Heart left ventricle (tissue), 16 donors: ENCODE results near the gene GPR161. TPM values are rescaled to one million over a fixed set of nuclear protein-coding genes. Genes with fewer than 3 reads are reported as not detected.

ENCODE experiments used
- ATAC-seq, 4 donors: fragments of 200-7000 bp; cut with Tn5 transposase; one replicate each; pipeline ENCODE4 v1.9.1; 2020 to 2022; ENCODE audit warnings: moderate library complexity in 4 of 4, mild to moderate bottlenecking in 3 of 4, moderate number of reproducible peaks in 1 of 4
- DNase-seq, 5 donors: peaks; one replicate each; pipeline ENCODE4 v3.0.0-alpha.2; 2020
- H3K27ac ChIP-seq, 12 donors: fragments of 200-600 bp; sonication (generic) in 4 of 12; one replicate each; pipeline versions ENCODE4 v1.5.0 to v1.8.0; 2016 to 2022; ENCODE audit warnings: mild to moderate bottlenecking in 2 of 12
- H3K27me3 ChIP-seq, 9 donors: fragments of 200-600 bp; sonication (generic) in 2 of 9; one replicate each; pipeline versions ENCODE4 v1.5.1 to v1.8.0; 2016 to 2022; ENCODE audit warnings: mild to moderate bottlenecking in 3 of 9
- H3K36me3 ChIP-seq, 9 donors: fragments of 200-600 bp; sonication (generic) in 2 of 9; one replicate each; pipeline versions ENCODE4 v1.5.0 to v1.8.0; 2018 to 2022; ENCODE audit warnings: mild to moderate bottlenecking in 2 of 9
- H3K4me1 ChIP-seq, 12 donors: fragments of 200-600 bp; sonication (generic) in 4 of 12; one replicate each; pipeline versions ENCODE4 v1.5.0 to v1.8.0; 2016 to 2022; ENCODE audit warnings: mild to moderate bottlenecking in 3 of 12
- H3K4me3 ChIP-seq, 12 donors: fragments of 200-600 bp; sonication (generic) in 4 of 12; one replicate each; pipeline versions ENCODE4 v1.5.0 to v1.8.0; 2017 to 2022; ENCODE audit warnings: mild to moderate bottlenecking in 9 of 12, moderate library complexity in 4 of 12
- H3K9me3 ChIP-seq, 12 donors: fragments of 200-600 bp; sonication (generic) in 4 of 12; one replicate each; pipeline versions ENCODE4 v1.5.0 to v1.8.0; 2016 to 2022; ENCODE audit warnings: mild to moderate bottlenecking in 1 of 12
- CTCF ChIP-seq, 12 donors: fragments of 200-600 bp; sonication (generic) in 4 of 12; IDR thresholded peaks; one replicate each; pipeline versions ENCODE4 v1.5.0 to v1.8.0; 2018 to 2022; ENCODE audit warnings: antibody characterized with exemption in 12 of 12, mild to moderate bottlenecking in 5 of 12
- POLR2A ChIP-seq, 2 donors: fragments of 450-650 bp; IDR thresholded peaks; one replicate each; pipeline ENCODE4 v1.6.1; 2017; ENCODE audit warnings: antibody characterized with exemption in 2 of 2, mild to moderate bottlenecking in 2 of 2, moderate library complexity in 2 of 2
- WGBS, 4 donors: extraction: QIAGEN DNeasy Blood & Tissue Kit in 2 of 4; methylation state at CpG; one replicate each; pipeline versions ENCODE4 v1.1.5 to v1.1.7; 2013 to 2018; 5-methylcytosine and 5-hydroxymethylcytosine counted together
- intact Hi-C, 10 donors: fragments of 100-400 bp; cut with DNase I; formaldehyde crosslinking; loops; one replicate each; pipeline versions ENCODE4 v1.11.1 to v1.14.2; 2022
- polyA plus RNA-seq, 2 donors: library from polyadenylated mRNA; stranded (reverse); fragments of 200-250 nt; gene quantifications; one replicate each; pipeline ENCODE4 v1.2.3, GENCODE V29; 2013
- total RNA-seq, 9 donors: library from RNA; depleted of rRNA in 2 of 9; stranded (reverse); fragments of >200 nt in 2 of 9; fragmentation: NEBNext Ultra II Directional in 3 of 9; extraction: Animal tissue kit (Norgen Biotek cat#: 25700) in 3 of 9; gene quantifications; one replicate each; pipeline versions ENCODE4 v1.1.0 to v1.2.4, GENCODE V29; 2016 to 2023
- donor health status: ischemic (EF 13 %, LVEDD 7.1; RV severe dilation, severe dysfunction).
- donor health status: healthy with polysubstance abuse.
- donor health status: DM: no; HTN: yes; CAD: no.
- donor health status: DM: no; HTN: no; CAD: no.
- donor health status: ischemic (EF 25% LVEDD 6.9; RV normal size, moderate dysfunction).
- donor health status: ischemic (EF 25% LVEDD 5.7; RV mildly dilated, moderate dysfunction).
- donor health status: healthy.
- donor health status: DM: yes; HTN: yes; CAD: no.
- donor health status: ischemic (EF 35%, LVEDD 5.7; RV mildly dilated, moderate dysfunction).
- donor health status: nonischemic (EF 11% LVEDD 7.7; RV severe dilation, severe dysfunction).
- donor health status: DM: yes; HTN: yes; CAD: no.
- donor health status: PGD.
- donor health status: ischemic (EF 29% LVEDD 5.4; RV normal size, mild dysfunction).
- donor health status: nonischemic (EF 23%, LVEDD 6.1; RV moderate dilation, normal function).

The GPR161 gene
- total and polyA plus RNA-seq, 11 donors, result 0.95 to 4.8 (median 2.4) TPM

GRCh38 chr1:168096296-168097165 lies 40.2 kb downstream of the GPR161 start:
- TF ChIP-seq POLR2A (IDR thresholded peaks at IDR 0.05) (no peak), CTCF (IDR thresholded peaks at IDR 0.05) (no peak)
- intact Hi-C loops, result loop anchor here in 1 of 10 donors (10.0 kb wide), 1 partner anchor 228 kb away; no protein-coding TSS in a partner anchor
- Histone ChIP-seq H3K27me3 (no peaks in the 10 kb centered on the region), H3K9me3 (no peaks in the 10 kb centered on the region), H3K4me3 (no peak overlapping the region), H3K4me1 (peaks cover 0 to 7% (median 0%) of the 10 kb centered on the region in 12 donors), H3K27ac (no peak overlapping the region), H3K36me3 (peaks cover 0 to 13% (median 0%) of the 10 kb centered on the region in 9 donors)
- ATAC-seq (no peak), DNase-seq (no peak)
- WGBS, 4 donors, result 94 to 96% (median 95%) methylated on average over 22 to 27 of the region's 27 CpGs

- no peaks in the 10 kb centered on the region for H3K9me3 ChIP-seq
- TF ChIP-seq CTCF (IDR thresholded peaks at IDR 0.05) (no peak), POLR2A (IDR thresholded peaks at IDR 0.05) (no peak)
- ATAC-seq, result no peak
- 96 to 98% (median 97%) methylated on average over 6 of the region's 6 CpGs for WGBS, 4 donors
- no peak for DNase-seq
- peaks cover 0 to 13% (median 0%) of the 10 kb centered on the region in 9 donors for H3K36me3 ChIP-seq
- intact Hi-C loops, result loop anchor here in 1 of 10 donors (10.0 kb wide), 1 partner anchor 229 kb away; no protein-coding TSS in a partner anchor
- no peaks in the 10 kb centered on the region for H3K27me3 ChIP-seq
- H3K4me1 ChIP-seq, result peaks cover 0 to 7% (median 0%) of the 10 kb centered on the region in 12 donors
- H3K4me3 ChIP-seq, result no peak overlapping the region
- H3K27ac ChIP-seq, result no peak overlapping the region
Measured at GRCh38 chr1:168095476-168095875, 41.3 kb downstream of the GPR161 start.

GRCh38 chr1:168093616-168094015 lies 43.1 kb downstream of the GPR161 start:
- Histone ChIP-seq H3K4me1 (peaks cover 0 to 7% (median 0%) of the 10 kb centered on the region in 12 donors), H3K27me3 (no peaks in the 10 kb centered on the region), H3K9me3 (no peaks in the 10 kb centered on the region), H3K4me3 (no peak overlapping the region), H3K36me3 (peaks cover 0 to 22% (median 6%) of the 10 kb centered on the region in 9 donors), H3K27ac (no peak overlapping the region)
- DNase-seq, result no peak
- intact Hi-C loops, result loop anchor here in 4 of 10 donors (5.0 to 10.0 kb wide), 3 partner anchors 54 to 231 kb away; no protein-coding TSS in a partner anchor
- WGBS, 4 donors, result 95 to 99% (median 97%) methylated on average over 4 of the region's 4 CpGs
- ATAC-seq, result no peak
- no peak for TF ChIP-seq CTCF (IDR thresholded peaks at IDR 0.05)
- TF ChIP-seq POLR2A (IDR thresholded peaks at IDR 0.05), result no peak
